H1 (cell line): ENCODE measurements around the gene R3HDM4. TPM values are rescaled to one million over a fixed set of nuclear protein-coding genes. Genes with fewer than 3 reads are reported as not detected.
A peak's percentile ranks its signal among the peaks of the same experiment; 100 is the strongest.

Source experiments
- CTCF ChIA-PET: fragments of 300-600 bp; sonication (Branson Sonifier 250); formaldehyde crosslinking; loops from one replicate; lab custom pipeline; 2021; ENCODE audit not compliant: partially characterized antibody; lab: Charles Lee
- POLR2A ChIA-PET: fragments of 300-600 bp; sonication (Branson Sonifier 250); formaldehyde crosslinking; loops from one replicate; lab custom pipeline; 2021; ENCODE audit warnings: inconsistent platforms; ENCODE audit not compliant: partially characterized antibody; lab: Charles Lee
- DNase-seq, 2 experiments: peaks; one replicate each; pipeline versions ENCODE4 v3.0.0 to v3.0.0-alpha.2; 2010 to 2022; ENCODE audit warnings: low spot score in 2 of 2, low read depth in 1 of 2, mixed read lengths in 1 of 2
- FAIRE-seq: peaks from 2 replicates; lab custom pipeline; 2011; peaks lifted over from hg19 to GRCh38; lab: Jason Lieb, UNC
- H2AFZ ChIP-seq: 2 replicates; pipeline ENCODE4 v1.8.1; 2012; ENCODE audit warnings: low read length, inconsistent platforms
- H2AK5ac ChIP-seq: 2 replicates; pipeline ENCODE4 v1.6.1; 2013; ENCODE audit warnings: low read depth, low read length
- H2BK120ac ChIP-seq: replicated peaks from 2 replicates; pipeline ENCODE3; 2013; ENCODE audit warnings: low read depth, low read length, inconsistent platforms
- H2BK12ac ChIP-seq: 2 replicates; pipeline ENCODE4 v1.6.1; 2013; ENCODE audit warnings: low read depth, low read length
- H2BK15ac ChIP-seq: 2 replicates; pipeline ENCODE4 v1.6.1; 2013; ENCODE audit warnings: low read length
- H2BK20ac ChIP-seq: 2 replicates; pipeline ENCODE4 v1.6.1; 2013; ENCODE audit warnings: low read length
- H2BK5ac ChIP-seq: 2 replicates; pipeline ENCODE4 v1.6.1; 2013; ENCODE audit warnings: low read depth, low read length
- H3K14ac ChIP-seq: 2 replicates; pipeline ENCODE4 v1.6.1; 2013; ENCODE audit warnings: inconsistent platforms; ENCODE audit not compliant: insufficient read length
- H3K18ac ChIP-seq: 2 replicates; pipeline ENCODE4 v1.6.1; 2013; ENCODE audit warnings: low read length; ENCODE audit errors: extremely low read depth
- H3K23ac ChIP-seq: 2 replicates; pipeline ENCODE4 v1.6.1; 2013; ENCODE audit warnings: inconsistent platforms; ENCODE audit not compliant: insufficient read length
- H3K23me2 ChIP-seq: 2 replicates; pipeline ENCODE4 v1.6.1; 2013; ENCODE audit warnings: low read depth, low read length
- H3K27ac ChIP-seq: 2 replicates; pipeline ENCODE4 v1.6.1; 2011; ENCODE audit warnings: low read depth, low read length, inconsistent platforms
- H3K27me3 ChIP-seq, 4 experiments: replicated peaks in 1 of 4; 1 replicate in 1 of 4; 2 replicates in 3 of 4; pipeline versions ENCODE4 v1.6.1 to v1.8.1; 2011 to 2013; ENCODE audit warnings: low read length in 3 of 4, mild to moderate bottlenecking in 3 of 4, inconsistent platforms in 2 of 4, mixed read lengths in 2 of 4, moderate library complexity in 1 of 4; ENCODE audit not compliant: control insufficient read depth in 3 of 4, insufficient read depth in 3 of 4; ENCODE audit errors: extremely low read depth in 1 of 4
- H3K36me3 ChIP-seq, 4 experiments: 2 replicates each; pipeline versions ENCODE4 v1.6.1 to v1.8.1; 2011 to 2013; ENCODE audit warnings: mild to moderate bottlenecking in 4 of 4, low read length in 3 of 4, moderate library complexity in 2 of 4, control low read depth in 1 of 4, inconsistent platforms in 1 of 4; ENCODE audit not compliant: insufficient read depth in 4 of 4, control insufficient read depth in 2 of 4
- H3K4ac ChIP-seq: replicated peaks from 2 replicates; pipeline ENCODE3; 2013; ENCODE audit warnings: low read length, low read depth, mixed read lengths, inconsistent platforms; ENCODE audit not compliant: insufficient read length
- H3K4me1 ChIP-seq, 4 experiments: replicated peaks in 1 of 4; 1 replicate in 1 of 4; 2 replicates in 3 of 4; pipeline versions ENCODE4 v1.6.1 to v1.8.1; 2011 to 2013; ENCODE audit warnings: low read length in 3 of 4, inconsistent platforms in 2 of 4, mixed read lengths in 1 of 4; ENCODE audit not compliant: insufficient read depth in 4 of 4, control insufficient read depth in 3 of 4
- H3K4me2 ChIP-seq, 2 experiments: 2 replicates each; pipeline versions ENCODE4 v1.6.1 to v1.8.1; 2011 to 2013; ENCODE audit warnings: low read depth in 2 of 2, low read length in 2 of 2, control low read depth in 1 of 2, inconsistent platforms in 1 of 2, mild to moderate bottlenecking in 1 of 2; ENCODE audit not compliant: insufficient read depth in 1 of 2
- H3K4me3 ChIP-seq, 4 experiments: fragments of 200-600, 300-600 bp in 1 of 4; sonication (generic), shearing (Covaris generic), sonication (Bioruptor Twin) in 1 of 4; 2 replicates each; pipeline versions ENCODE4 v1.5.1 to v1.8.1; 2011 to 2016; ENCODE audit warnings: low read length in 4 of 4, low read depth in 3 of 4, control low read depth in 2 of 4, inconsistent platforms in 2 of 4, mild to moderate bottlenecking in 2 of 4, mixed read lengths in 1 of 4, moderate library complexity in 1 of 4; ENCODE audit not compliant: insufficient read depth in 2 of 4; ENCODE audit errors: extremely low read depth in 1 of 4
- H3K56ac ChIP-seq: replicated peaks from 2 replicates; pipeline ENCODE3; 2013; ENCODE audit warnings: low read depth, mild to moderate bottlenecking, mixed read lengths, low read length, inconsistent platforms; ENCODE audit not compliant: insufficient read length
- H3K79me1 ChIP-seq: 2 replicates; pipeline ENCODE4 v1.6.1; 2013; ENCODE audit warnings: low read depth, low read length, control low read depth
- H3K79me2 ChIP-seq, 2 experiments: 2 replicates each; pipeline versions ENCODE4 v1.6.1 to v1.8.1; 2012 to 2013; ENCODE audit warnings: low read length in 2 of 2, mild to moderate bottlenecking in 2 of 2, inconsistent platforms in 1 of 2; ENCODE audit not compliant: insufficient read depth in 2 of 2, control insufficient read depth in 1 of 2
- H3K9ac ChIP-seq, 4 experiments: replicated peaks in 1 of 4; 1 replicate in 1 of 4; 2 replicates in 3 of 4; pipeline versions ENCODE4 v1.6.1 to v1.8.1; 2011 to 2013; ENCODE audit warnings: low read depth in 3 of 4, low read length in 3 of 4, control low read depth in 2 of 4, mild to moderate bottlenecking in 2 of 4, moderate library complexity in 2 of 4, inconsistent platforms in 1 of 4; ENCODE audit errors: extremely low read depth in 1 of 4
- H3K9me3 ChIP-seq, 2 experiments: 2 replicates each; pipeline versions ENCODE4 v1.6.1 to v1.8.1; 2012 to 2013; ENCODE audit warnings: mild to moderate bottlenecking in 2 of 2, moderate library complexity in 2 of 2, control low read depth in 1 of 2, inconsistent platforms in 1 of 2, low read depth in 1 of 2, low read length in 1 of 2, mixed read lengths in 1 of 2; ENCODE audit not compliant: insufficient read depth in 2 of 2
- H4K20me1 ChIP-seq, 2 experiments: replicated peaks in 1 of 2; 2 replicates each; pipeline versions ENCODE3 to v1.8.1; 2011 to 2013; ENCODE audit warnings: inconsistent platforms in 2 of 2, low read length in 2 of 2, mild to moderate bottlenecking in 1 of 2; ENCODE audit not compliant: insufficient read depth in 2 of 2, control insufficient read depth in 1 of 2
- H4K5ac ChIP-seq: 2 replicates; pipeline ENCODE4 v1.6.1; 2013; ENCODE audit warnings: low read length, low read depth, mixed read lengths, inconsistent platforms; ENCODE audit not compliant: insufficient read length
- H4K8ac ChIP-seq: 2 replicates; pipeline ENCODE4 v1.8.0; 2013; ENCODE audit warnings: mild to moderate bottlenecking, moderate library complexity, low read length, inconsistent platforms; ENCODE audit not compliant: insufficient read depth; ENCODE audit errors: extremely low read depth
- H4K91ac ChIP-seq: replicated peaks from 2 replicates; pipeline ENCODE3; 2013; ENCODE audit warnings: low read length, mixed read lengths, inconsistent platforms; ENCODE audit not compliant: insufficient read length
- ASH2L ChIP-seq: fragments of 200-600, 300-600 bp; sonication (generic); IDR thresholded peaks from one replicate; pipeline ENCODE4 v1.7.1; 2017; ENCODE audit warnings: low read length
- CTCF ChIP-seq, 3 experiments: IDR thresholded peaks; 1 replicate in 2 of 3; 2 replicates in 1 of 3; pipeline versions ENCODE4 v1.5.1 to v1.6.1; 2011; ENCODE audit warnings: low read length in 3 of 3, mild to moderate bottlenecking in 3 of 3, inconsistent platforms in 2 of 3, low read depth in 1 of 3, moderate library complexity in 1 of 3; ENCODE audit not compliant: insufficient read depth in 1 of 3; ENCODE audit errors: control extremely low read depth in 1 of 3
- GABPA ChIP-seq: IDR thresholded peaks from 2 replicates; pipeline ENCODE4 v1.6.1; 2011; ENCODE audit warnings: mild to moderate bottlenecking, low read length, moderate library complexity, borderline replicate concordance; ENCODE audit not compliant: insufficient read depth
- SAP30 ChIP-seq: fragments of 300-600 bp; sonication (generic); IDR thresholded peaks from 2 replicates; pipeline ENCODE4 v1.7.1; 2012; ENCODE audit warnings: low read length, moderate library complexity, mild to moderate bottlenecking, inconsistent platforms; ENCODE audit not compliant: insufficient read depth, insufficient replicate concordance
- SP4 ChIP-seq: IDR thresholded peaks from 2 replicates; pipeline ENCODE4 v1.6.1; 2012; ENCODE audit warnings: low read length, inconsistent platforms
- SRF ChIP-seq: IDR thresholded peaks from 2 replicates; pipeline ENCODE4 v1.6.1; 2011; ENCODE audit warnings: mild to moderate bottlenecking, low read depth, low read length, moderate library complexity
- YY1 ChIP-seq: IDR thresholded peaks from 2 replicates; pipeline ENCODE4 v1.6.1; 2011; ENCODE audit warnings: low read depth, mild to moderate bottlenecking, low read length
- WGBS, 2 experiments: shearing (Covaris generic) in 1 of 2; methylation state at CpG; one replicate each; pipeline versions ENCODE4 v1.1.6 to v1.1.7; 2013 to 2015; ENCODE audit warnings: low lambda C conversion rate in 2 of 2, mixed read lengths in 2 of 2, inconsistent platforms in 1 of 2, low coverage in 1 of 2, missing lambda C conversion rate in 1 of 2; ENCODE audit not compliant: insufficient replicate concordance in 2 of 2, insufficient coverage in 1 of 2, insufficient read length in 1 of 2; ENCODE audit errors: extremely low coverage in 1 of 2, missing lambda C conversion rate in 1 of 2; 5-methylcytosine and 5-hydroxymethylcytosine counted together
- polyA plus RNA-seq, 7 experiments: library from polyadenylated mRNA; depleted of rRNA in 3 of 7; stranded (reverse) in 5 of 7; unstranded in 2 of 7; fragments of >200 nt in 5 of 7; fragments of 200-250 nt in 2 of 7; gene quantifications; 1 replicate in 5 of 7; 2 replicates in 1 of 7; 4 replicates in 1 of 7; pipeline versions ENCODE4 v1.2.1 to v1.2.3, GENCODE V29; 2011 to 2013; ENCODE audit warnings: missing spikeins in 2 of 7, mixed read lengths in 2 of 7
- total RNA-seq: library from RNA; stranded (reverse); fragmentation: NEBNext Ultra II Directional; extraction: Animal tissue kit (Norgen Biotek cat#: 25700); gene quantifications from 2 replicates; pipeline ENCODE4 v1.2.1, GENCODE V29; 2021

The R3HDM4 gene
- total and polyA plus RNA-seq, 2 of the 8 experiments (the other 6 are each of a cell fraction or from before 2014, with no cell fraction given) = 76.8 to 102 TPM

- ChIA-PET POLR2A (interaction anchor here (1.9 to 3.3 kb wide), 2 partner anchors 31 to 101 kb away, joined by 5 to 16 read pairs; partner anchors contain the start of gene CNN2), CTCF (interaction anchor here (1.6 to 3.7 kb wide), 3 partner anchors 13 to 97 kb away, joined by 3 to 113 read pairs (median 15); partner anchors contain the start of gene WDR18)
- Histone ChIP-seq H3K27me3 (peaks cover 6 to 8% (median 8%) of the 10 kb centered on the region in 4 experiments), H4K5ac (peak within 1 kb of the TSS; percentile 78), H3K18ac (peak within 1 kb of the TSS; percentile 32), H3K4me1 (peaks cover 2 to 8% (median 6%) of the 10 kb centered on the region in 4 experiments), H3K9ac (peak within 1 kb of the TSS in 3 of 4 experiments; percentile 34 to 68 (median 57); a peak in 5 of 7 replicates), H4K91ac (peak within 1 kb of the TSS; percentile 85), H3K9me3 (no peaks in the 10 kb centered on the region), H3K4ac (peak within 1 kb of the TSS; percentile 8), H3K79me2 (peaks cover 0 to 19% of the 10 kb centered on the region in 2 experiments; a peak in 2 of 4 replicates), H3K23ac (no peak within 1 kb of the TSS), H2AFZ (no peak within 1 kb of the TSS; the same call in 1 of the 2 replicates), H3K4me2 (peak within 1 kb of the TSS; percentile 71 to 84), H3K27ac (peak within 1 kb of the TSS; percentile 39; the same call in 1 of the 2 replicates), H3K79me1 (peaks cover 6% of the 10 kb centered on the region; the same call in 1 of the 2 replicates), H2BK120ac (no peak within 1 kb of the TSS), H3K36me3 (peaks cover 0 to 9% (median 3%) of the 10 kb centered on the region in 4 experiments; a peak in 2 of 8 replicates), H2BK20ac (no peak within 1 kb of the TSS), H2BK5ac (peak within 1 kb of the TSS; percentile 61; the same call in 1 of the 2 replicates), H2AK5ac (no peak within 1 kb of the TSS), H3K23me2 (peaks cover 6% of the 10 kb centered on the region), H2BK15ac (no peak within 1 kb of the TSS), H3K14ac (no peak within 1 kb of the TSS), H4K20me1 (peaks cover 0 to 8% of the 10 kb centered on the region in 2 experiments), H4K8ac (peak within 1 kb of the TSS; percentile 38), H2BK12ac (peak within 1 kb of the TSS; percentile 82; the same call in 1 of the 2 replicates), H3K56ac (peak within 1 kb of the TSS; percentile 32), H3K4me3 (peak within 1 kb of the TSS; percentile 65 to 97 (median 76))
- DNase-seq (peak in 1 of 2 experiments; percentile 75), FAIRE-seq (no peak)
- 3% methylated on average over 42 of the region's 97 CpGs; no CpG with 5 or more reads in 1 of the 2 experiments for WGBS, 2 experiments
- TF ChIP-seq GABPA = no peak
- TF ChIP-seq SAP30 = no peak
- TF ChIP-seq CTCF (IDR thresholded peaks at IDR 0.05; ENCODE audit: control extremely low read depth in 1 of 3, insufficient read depth in 1 of 3, low read depth in 1 of 3, low read length in 3 of 3) = no peak
- peak; percentile 5; the same call in 1 of the 2 replicates for TF ChIP-seq YY1
- TF ChIP-seq ASH2L = peak; percentile 23
- no peak for TF ChIP-seq SP4
- TF ChIP-seq SRF = no peak
Measured at GRCh38 chr19:925526-926322, 12.7 kb upstream of the R3HDM4 start, which contains the start of gene ARID3A. TSS of gene ARID3A (plus strand) at chr19:926035. CDS start at chr19:929529, 3,494 bp downstream.
